ENCODE measurements around the gene GPBP1L1.
"Not testable (repeated sequence)": the region's sequence is repeated elsewhere in the genome, so short reads cannot be mapped to it uniquely, and the experiment has no call there.

Gene GPBP1L1

DNA sequence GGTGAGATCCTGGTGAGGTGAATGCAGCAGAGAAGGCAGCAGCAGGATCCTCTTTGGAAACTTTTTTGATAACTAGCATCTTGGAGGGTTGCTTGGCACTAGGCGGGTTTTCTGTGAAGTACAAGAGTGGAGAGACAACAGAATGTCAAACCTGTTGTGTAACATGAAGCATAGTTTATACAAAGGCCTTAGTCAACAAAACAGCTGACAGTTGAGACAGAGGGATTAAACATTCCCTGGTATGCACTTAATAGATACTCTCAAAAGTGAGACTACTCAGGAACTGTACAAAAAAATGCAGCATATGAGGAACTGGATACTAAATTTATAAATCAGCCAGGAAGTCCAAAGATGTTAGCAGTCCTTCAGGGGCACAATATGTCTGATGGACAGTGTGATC, 46.0 kb downstream of the GPBP1L1 start:
- DNase-seq (ENCODE audit: low read depth, low spot score): no peak

DNA sequence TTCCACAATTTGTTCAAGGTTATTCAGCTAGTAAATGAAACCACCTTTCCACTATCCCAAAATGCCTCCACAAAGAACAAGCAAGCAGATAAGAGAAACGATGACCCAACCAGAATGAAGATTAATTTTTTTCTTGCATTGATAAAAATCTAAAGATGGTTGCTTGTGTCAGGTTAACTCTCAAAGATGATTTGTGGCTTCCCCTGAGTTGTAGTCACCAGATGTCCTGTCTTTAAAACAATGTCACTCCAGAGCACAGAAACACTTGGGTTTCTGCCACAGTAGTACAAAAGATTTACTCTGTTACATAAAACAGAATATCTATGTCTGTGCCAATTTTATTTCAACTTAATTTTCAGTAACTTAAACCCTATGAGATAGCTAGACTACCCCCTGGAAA, 51.1 kb downstream of the GPBP1L1 start:
- DNase-seq (ENCODE audit: low read depth, low spot score): no peak

DNA sequence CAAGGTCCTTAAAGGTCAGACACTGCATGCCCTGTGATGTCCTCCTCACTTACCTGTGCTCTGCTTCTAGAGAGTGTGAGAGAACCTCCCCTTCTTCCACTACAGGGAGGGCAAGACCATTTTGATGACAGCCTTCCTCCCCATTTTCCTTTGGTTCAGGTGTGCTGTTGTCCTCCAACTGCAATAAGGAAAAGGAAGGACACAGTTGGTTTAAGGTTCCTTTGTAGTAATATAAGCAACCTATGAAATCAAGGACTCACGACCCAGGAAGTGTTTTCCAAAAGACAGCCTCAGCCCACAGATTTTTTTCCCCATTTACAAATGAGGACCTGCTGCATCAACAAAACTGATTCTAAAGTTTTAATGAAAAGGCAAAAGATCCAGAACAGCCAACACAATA, 55.9 kb downstream of the GPBP1L1 start:
- no peak for DNase-seq (ENCODE audit: low read depth, low spot score)

DNA sequence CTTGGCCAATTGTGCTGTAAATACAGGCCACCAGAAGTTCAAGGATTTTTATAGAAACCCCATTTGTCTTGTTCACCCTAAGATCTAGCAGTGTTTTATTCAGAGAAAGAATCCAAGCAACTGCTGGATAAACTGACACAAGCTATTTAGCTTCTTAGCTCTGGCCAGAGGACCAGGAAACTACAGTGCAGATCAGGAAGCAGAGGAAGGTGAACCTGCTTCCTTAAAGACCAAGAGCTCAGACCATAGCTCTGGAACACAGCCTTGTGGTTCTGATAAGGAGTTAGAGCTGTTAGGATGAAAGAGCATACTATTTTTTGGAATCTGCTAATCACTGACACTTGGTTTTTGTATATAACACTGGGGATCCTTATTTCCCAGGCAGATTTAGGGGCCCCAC, 57.3 kb downstream of the GPBP1L1 start:
- DNase-seq (ENCODE audit: low read depth, low spot score): no peak

DNA sequence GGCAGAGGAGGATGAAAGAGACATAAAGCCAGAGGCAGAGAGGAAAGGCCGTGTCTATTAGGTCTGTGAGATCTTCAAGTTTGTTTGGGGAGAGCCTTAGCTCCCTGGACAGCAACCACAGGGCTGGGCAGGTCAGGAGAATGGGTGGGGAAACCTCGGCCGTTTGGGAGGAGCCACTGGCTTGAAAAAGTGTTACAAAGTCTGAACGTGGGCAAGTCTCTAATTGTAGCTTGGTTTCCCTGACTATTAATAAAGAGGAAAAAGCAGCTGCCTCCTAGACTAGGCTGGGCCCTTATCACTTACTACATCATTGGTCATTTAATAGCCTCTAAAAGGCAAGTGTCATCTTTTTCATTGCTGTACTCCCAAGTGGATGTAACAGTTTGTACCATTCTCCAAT, 62.4 kb downstream of the GPBP1L1 start, which contains the start of gene CCDC17:
TSS of gene CCDC17 (minus strand) at position 83 of the 400 bp plus-strand sequence. CDS start 145 bp downstream, outside the sequence.
- no peak for DNase-seq (ENCODE audit: low read depth, low spot score)

DNA sequence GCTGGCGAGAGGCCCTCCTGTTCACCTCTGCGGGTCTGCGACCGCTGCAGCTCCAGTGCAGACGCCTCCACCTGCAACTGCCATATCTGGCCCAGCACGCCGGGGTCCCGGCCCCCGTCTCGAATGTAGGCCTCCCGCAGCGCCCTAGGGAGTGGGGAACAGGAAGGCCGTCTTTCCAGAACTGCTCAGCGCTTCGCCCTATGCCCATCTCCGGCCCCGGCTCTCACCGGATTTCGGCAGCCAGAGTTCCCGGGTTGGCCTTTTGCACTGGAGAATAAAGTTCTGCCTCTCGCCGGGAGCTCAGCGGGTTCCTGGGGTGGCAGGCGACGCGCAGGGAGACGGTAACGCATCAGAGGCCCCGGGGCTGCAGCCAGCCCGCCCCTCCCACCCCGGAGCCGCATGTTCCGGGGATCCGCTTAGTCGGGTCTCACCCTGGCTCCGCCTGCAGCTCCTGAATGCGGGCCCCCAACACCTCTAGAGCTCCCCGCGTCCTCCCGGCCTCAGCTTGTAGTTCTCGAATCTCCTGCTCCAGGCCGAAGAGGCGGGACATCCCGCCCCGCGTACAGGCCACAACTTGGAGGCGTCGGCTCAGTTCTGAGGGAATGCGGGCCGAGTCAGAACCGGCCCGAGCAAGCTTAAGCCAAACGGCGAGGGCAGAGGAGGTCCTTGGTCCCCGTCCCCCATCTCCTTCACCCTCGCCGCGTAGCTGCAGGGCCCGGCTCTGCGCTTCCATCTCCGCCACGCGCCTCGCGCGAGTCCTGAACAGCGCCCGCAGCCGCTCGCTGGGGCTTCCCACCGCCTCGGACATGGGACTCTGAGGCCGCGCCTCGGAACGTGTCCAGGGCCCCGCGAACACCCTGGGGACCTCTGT, 63.6 kb downstream of the GPBP1L1 start:
- DNase-seq (ENCODE audit: low read depth, low spot score): no peak

DNA sequence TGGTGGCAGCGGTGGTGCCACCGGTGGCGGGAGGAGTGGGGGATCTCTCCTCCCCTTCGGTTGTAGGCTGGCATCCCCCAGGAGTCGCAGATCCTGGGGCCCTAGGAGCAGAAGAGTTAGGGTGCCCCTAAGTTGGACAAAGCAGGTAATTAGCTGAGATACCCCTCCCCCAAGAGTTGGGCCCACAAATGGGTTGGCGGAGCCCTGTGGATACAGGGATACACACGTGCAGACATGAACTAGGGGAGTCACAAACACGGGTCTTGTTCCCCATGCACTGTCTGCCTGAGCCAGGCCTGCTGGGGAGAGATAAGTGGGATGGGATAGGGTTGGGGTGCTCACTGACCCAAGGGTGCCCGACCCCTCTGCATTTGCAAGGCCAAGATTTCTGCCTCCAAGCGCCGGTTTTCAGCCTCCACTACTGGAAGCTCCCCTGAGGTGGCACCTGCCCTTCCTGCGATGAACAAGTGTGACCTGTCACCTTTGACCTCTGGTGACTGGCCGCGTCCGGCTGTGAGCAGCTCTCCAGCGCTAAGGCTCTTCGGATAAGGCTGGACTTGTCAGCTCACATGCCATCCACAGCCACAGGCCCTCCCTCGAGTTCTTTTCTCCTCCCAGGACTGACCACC, 64.3 kb downstream of the GPBP1L1 start:
- no peak for DNase-seq (ENCODE audit: low read depth, low spot score)

DNA sequence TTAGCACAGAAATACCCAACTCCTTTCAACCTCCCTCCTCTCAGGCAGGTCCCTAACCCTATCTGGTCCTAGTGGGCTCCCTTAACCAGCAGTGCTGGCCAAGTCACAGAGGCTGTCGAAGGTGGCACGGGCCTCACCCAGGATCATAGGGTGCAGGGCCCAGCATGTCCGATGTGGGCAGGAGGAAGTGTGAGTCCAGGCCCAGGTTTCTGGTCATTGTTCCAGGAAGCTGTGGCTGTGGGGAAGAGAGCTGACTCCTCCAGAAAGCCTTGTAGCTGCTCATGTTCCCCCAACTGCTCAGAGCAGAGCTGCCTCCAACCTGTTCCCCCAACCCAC, 64.9 kb downstream of the GPBP1L1 start:
- no peak for DNase-seq (ENCODE audit: low read depth, low spot score)

DNA sequence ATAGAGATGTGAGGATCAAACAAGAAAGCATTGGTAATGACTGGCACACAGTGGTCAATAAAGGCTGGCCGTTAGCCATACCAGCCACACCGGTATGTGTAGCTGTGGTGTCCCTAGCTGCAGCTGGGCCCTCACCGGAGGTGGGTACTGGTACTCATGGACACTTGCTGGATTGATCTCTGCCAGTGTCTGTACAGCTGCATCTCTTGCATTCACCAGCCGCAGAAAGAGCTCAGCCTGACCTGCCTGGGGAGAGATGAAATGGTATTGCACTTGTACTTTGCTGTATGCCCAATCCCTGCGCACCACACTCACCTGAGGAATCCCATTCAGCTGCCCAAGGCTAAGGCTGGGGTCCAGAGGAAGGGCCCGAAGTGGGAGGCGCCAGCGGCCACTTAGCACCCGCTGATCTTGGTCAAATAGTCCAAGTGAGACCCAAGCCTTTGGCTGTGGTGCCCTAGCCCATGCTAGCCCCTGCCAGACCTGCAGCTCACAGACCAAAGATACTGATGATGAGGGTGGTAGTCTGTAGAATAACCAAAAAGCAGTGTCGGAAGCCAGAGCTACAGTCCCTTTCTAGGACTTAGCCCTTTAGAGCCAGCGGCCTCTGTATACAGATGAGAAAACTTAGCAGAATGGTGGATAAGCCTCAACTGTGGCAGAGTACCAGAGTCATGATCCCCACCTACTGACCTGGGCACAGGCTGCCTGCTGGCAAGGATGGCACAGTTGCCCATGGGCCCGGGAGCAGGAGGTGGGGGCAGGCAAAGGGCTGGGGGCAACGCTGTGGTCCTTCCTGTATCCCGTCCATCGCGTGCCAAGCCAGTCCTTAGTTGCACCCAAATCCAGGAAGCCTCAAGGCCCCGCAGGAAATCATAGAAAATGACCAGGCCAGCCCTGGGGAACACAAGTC, 65.5 kb downstream of the GPBP1L1 start:
- no peak for DNase-seq (ENCODE audit: low read depth, low spot score)

DNA sequence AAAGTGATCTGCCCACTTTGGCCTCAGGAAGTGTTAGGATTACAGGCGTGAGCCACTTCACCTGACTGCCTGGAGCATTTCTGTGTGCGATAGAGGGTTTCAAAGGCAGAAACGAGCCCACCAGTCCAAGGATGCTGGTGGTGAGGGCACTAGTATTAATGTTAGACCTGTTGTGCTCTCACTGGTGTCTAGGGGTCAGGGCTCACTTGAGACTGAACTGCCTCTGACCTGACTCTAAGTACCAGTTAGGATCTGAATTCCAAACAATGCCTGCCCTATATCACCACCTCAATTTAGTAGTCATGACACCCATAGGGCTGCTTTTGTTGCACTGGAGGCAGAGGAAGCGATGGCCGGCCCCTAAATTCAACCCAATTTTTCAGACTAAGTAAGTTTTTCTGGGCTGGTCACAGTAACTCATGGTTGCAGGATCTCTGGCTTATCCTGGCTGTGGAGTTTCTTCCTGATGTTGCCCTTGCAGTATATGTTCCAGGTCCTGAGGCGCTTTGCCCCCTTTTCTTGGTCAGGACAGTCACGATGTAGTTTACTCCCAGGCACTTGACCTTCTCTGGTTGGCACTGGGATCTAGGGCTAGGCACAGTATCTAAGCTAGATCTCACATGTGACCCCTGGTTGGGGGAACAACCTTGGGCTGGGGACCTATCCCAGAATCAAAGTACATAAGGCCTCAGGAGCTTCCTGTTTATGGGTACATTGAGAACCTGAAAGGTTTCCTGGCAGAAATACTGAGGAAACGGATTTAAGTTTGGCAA, 67.0 kb downstream of the GPBP1L1 start:
- DNase-seq (ENCODE audit: low read depth, low spot score): no peak

DNA sequence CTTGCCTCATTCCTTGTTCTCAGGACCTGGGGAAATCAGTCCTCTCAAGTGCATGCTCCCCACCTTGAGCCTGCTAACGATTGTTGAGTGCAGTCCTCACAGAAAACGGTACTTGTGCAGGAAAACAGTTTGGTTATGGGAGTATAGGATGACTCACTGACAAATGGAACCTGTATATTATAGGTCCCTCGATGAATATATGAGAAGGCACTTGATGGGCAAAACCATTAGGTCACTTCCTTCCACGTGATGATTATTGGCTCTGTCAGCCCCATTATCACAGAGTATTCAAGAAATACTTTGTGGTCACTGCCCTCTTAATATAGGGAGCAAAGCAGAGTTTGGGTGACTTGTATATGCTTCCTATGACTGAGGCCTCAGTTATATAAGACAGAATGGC, 68.7 kb downstream of the GPBP1L1 start:
- DNase-seq (ENCODE audit: low read depth, low spot score): no peak

DNA sequence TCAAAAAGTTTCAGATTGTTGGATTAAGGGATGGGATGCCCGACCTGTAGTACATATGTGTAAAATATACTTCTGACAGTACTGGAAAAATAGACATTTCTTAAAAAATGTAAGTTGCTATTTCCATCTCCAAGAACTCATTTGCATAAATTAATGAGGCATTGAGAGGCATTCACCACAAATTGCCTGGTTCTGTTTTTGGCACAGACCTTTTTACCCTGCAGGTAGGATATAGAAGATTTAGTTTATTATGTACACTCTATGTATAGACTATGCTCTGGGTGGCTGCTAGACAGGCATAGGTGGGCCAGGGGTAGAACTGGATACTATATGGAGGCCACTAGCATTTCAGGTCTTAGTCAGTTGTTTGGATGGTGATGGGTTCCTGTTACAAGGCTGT, 70.4 kb downstream of the GPBP1L1 start:
- DNase-seq (ENCODE audit: low read depth, low spot score): no peak

DNA sequence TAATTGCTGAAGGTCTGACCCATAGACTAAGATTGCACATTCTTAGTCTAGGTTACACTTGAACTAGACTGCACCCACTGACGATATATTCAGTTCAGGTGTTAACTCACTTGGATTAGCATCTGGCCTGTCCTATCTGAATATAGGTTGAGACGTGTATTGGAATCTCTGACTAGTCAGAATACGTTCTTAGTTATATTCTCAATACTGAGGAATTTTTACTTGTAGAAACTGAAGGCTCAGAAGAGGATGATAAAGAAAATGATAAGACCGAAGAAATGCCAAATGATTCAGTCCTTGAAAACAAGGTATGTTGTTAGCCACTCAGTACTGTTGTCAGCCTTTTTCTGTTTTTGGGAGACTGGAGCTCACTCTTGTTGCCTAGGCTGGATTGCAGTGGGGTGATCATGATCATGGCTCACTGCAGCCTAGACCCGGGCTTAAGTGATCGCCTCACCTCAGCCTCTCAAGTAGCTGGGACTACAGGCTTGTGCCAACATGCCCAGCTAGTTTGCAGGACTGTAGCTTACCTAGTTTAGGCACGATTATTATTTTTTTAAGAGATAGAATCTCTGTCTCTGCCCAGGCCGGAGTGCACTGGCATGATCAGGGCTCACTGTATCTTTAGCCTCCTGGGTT, 73.3 kb downstream of the GPBP1L1 start:
- no peak for DNase-seq (ENCODE audit: low read depth, low spot score)

DNA sequence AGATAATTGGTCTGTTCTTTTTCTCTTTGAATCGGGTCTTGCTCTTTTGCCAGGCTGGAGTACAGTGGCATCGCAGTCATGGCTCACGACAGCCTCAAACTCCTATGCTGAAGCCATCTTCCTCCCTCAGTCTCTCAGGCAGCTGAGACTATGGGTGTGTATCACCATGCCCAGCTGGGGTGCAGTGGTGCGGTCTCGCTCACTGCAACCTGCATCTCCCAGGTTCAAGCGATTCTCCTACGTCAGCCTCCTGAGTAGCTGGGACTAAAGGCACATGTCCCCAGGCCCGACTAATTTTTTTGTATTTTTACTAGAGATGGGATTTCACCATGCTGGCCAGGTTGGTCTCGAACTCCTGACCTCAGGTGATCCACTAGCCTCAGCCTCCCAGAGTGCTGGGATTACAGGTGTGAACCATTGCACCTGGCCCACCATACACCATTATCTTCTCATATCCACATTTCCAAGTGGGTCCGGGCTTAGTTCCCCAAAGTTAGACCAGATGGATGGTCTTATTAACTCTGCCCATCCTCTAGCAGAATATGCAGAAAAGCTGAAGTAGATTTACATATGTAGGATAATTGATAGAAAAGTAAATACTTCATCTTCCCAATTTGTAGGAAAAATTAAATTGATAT, 75.6 kb downstream of the GPBP1L1 start:
- no peak for DNase-seq (ENCODE audit: low read depth, low spot score)

DNA sequence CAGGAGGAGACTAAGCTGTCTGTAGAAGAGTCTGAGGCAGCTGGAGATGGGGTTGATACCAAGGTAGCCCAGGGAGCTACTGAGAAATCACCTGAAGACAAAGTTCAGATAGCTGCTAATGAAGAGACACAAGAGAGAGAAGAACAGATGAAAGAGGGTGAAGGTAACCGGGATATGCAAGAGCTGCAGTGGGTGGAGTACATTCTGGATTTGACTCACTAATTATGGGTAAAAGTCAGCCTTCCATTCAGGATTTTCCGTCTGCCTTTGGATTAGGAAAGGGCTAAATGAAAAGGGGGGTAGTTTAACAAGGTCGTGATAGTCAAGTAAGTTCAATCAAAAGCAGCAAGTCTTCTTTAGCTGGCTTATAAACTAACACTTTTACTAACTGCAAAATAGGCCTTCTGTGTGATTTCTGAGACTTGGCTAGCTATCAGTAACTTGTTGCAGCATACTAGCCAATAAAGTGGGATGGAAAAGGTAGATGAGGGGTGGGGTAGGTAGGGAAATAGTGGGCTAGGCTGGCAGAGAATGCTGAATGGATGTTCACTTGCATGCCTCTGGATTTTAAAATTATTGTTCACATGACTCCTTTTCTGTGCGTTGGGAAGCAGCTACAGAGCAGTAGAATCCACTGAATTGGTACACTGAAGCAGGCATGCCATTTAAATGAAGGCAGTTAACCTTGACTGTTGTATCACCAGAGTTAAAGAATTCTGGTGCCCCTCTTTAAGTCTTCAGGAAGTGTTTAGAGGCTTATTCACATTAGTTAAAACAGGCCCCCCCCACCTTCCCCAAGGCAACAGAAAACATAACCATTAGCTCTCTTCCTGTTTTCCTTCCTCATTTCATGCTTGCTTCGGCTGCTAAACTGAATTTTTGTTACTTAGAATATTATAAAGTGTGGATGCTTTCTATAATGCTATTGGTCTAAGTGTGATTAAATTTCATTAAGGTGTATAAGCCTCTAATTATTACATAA, 77.9 kb downstream of the GPBP1L1 start:
- no peak for DNase-seq (ENCODE audit: low read depth, low spot score)

DNA sequence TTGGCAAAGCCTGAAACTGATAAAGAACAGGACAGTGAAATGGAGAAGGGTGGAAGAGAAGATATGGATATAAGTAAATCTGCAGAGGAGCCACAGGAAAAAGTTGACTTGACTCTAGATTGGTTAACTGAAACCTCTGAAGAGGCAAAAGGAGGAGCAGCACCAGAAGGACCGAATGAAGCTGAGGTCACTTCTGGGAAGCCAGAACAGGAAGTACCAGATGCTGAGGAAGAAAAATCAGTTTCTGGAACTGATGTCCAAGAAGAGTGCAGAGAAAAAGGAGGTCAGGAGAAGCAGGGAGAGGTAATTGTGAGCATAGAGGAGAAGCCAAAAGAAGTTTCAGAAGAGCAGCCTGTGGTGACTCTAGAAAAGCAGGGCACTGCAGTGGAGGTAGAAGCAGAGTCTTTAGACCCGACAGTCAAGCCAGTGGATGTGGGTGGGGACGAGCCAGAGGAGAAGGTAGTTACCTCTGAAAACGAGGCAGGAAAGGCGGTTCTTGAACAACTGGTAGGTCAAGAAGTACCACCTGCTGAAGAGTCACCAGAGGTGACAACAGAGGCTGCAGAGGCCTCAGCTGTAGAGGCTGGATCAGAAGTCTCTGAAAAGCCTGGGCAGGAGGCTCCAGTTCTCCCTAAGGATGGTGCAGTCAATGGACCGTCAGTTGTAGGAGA, 78.8 kb downstream of the GPBP1L1 start:
- no peak for DNase-seq (ENCODE audit: low read depth, low spot score)

DNA sequence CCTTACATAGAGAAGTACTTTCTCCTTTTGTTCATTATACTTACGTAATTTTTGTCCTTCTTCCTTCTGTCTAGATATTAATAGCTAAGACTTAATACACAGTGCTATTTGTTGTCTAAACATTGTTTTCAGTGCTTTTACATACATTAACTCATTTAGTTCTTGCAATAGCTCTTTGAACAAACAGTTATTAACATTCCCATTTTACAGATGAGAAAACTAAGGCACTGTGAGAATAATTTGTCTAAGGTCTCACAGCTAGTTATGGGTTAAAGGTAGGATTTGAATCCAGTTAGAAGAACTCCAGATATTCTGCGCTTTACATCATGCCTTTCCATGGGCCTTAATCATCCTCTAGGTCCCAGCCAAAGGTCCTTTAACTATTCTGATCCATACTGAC, 82.1 kb downstream of the GPBP1L1 start:
- DNase-seq (ENCODE audit: low read depth, low spot score): no peak

DNA sequence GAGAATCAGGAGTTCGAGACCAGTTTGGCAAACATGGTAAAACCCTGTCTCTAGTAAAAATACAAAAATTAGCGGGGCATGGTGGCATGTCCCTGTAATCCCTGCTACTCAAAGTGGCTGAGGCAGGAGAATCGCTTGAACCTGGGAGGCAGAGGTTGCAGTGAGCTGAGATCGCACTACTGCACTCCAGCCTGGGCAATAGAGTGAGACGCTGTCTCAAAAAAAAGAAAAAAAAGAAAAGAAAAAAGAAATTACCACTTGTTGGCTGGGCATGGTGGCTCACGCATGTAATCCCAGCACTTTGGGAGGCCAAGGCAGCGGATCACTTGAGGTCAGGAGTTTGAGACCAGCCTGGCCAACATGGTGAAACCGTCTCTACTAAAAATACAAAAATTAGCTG, 89.6 kb downstream of the GPBP1L1 start:
- not testable (repeated sequence) for DNase-seq (ENCODE audit: low read depth, low spot score)

DNA sequence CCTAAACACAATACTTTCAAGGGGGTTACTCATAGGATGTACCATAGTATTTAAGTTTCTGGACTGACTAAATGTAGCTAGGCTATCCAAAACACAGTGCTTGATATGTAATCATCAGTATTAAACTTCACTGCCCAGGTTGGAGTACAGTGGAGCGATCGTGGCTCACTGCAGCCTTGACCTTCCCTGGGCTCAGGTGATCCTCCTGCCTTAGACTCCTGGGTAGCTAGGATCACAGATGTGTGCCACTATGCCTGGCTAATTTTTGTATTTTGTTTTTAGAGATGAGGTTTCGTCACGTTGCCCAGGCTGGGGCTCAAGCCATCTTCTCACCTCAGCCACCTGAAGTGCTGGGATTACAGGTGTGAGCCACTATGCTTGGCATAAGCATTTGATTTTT, 91.9 kb downstream of the GPBP1L1 start:
- DNase-seq (ENCODE audit: low read depth, low spot score): no peak
